Stimulated activated CD4-positive, alpha-beta T cell treated with anti-CD3 and anti-CD28 coated beads, Interleukin-1b, Interleukin-23, amount 100 ng/mL, for 24 hours (primary cell): ENCODE data around the gene CCR9.
"Not testable (repeated sequence)": the region's sequence is repeated elsewhere in the genome, so short reads cannot be mapped to it uniquely, and the experiment has no call there.

Experiments
- DNase-seq, 4 experiments: peaks; one replicate each; pipeline ENCODE4 v3.0.0-alpha.2; 2020; ENCODE audit warnings: low read depth in 4 of 4, low spot score in 1 of 4

CCR9 gene

GRCh38 chr3:45885979-45886705, at the start of gene CCR9:
Gene CCR9, plus strand, starts transcription at chr3:45886543. Its CDS starts 8,391 bp downstream, at chr3:45894934.
- no peak for DNase-seq

GRCh38 chr3:45838466-45838865, 47.9 kb upstream of the CCR9 start:
- no peak for DNase-seq

- DNase-seq: no peak
Measured at GRCh38 chr3:45841420-45841756, 45.0 kb upstream of the CCR9 start.

GRCh38 chr3:45841757-45842491, 44.4 kb upstream of the CCR9 start, which contains the start of gene LZTFL1:
Gene LZTFL1, minus strand, starts transcription at chr3:45842119. Its CDS starts 128 bp downstream, at chr3:45841991.
- DNase-seq: peak; percentile 64 to 81 (median 78)

GRCh38 chr3:45842851-45843625, 43.3 kb upstream of the CCR9 start:
- DNase-seq: no peak

- DNase-seq: no peak
Measured at GRCh38 chr3:45844616-45845015, 41.7 kb upstream of the CCR9 start.

GRCh38 chr3:45848392-45848791, 38.0 kb upstream of the CCR9 start:
- DNase-seq: no peak

GRCh38 chr3:45852828-45853227, 33.5 kb upstream of the CCR9 start:
- no peak for DNase-seq

GRCh38 chr3:45856323-45856722, 30.0 kb upstream of the CCR9 start:
- not testable (repeated sequence) for DNase-seq

GRCh38 chr3:45857024-45857423, 29.3 kb upstream of the CCR9 start:
- DNase-seq: not testable (repeated sequence)

GRCh38 chr3:45858809-45859543, 27.4 kb upstream of the CCR9 start:
- no peak for DNase-seq

- no peak for DNase-seq
Measured at GRCh38 chr3:45860481-45860880, 25.9 kb upstream of the CCR9 start.

GRCh38 chr3:45861043-45861719, 25.2 kb upstream of the CCR9 start:
- no peak for DNase-seq

GRCh38 chr3:45864760-45865519, 21.4 kb upstream of the CCR9 start:
- no peak for DNase-seq

- no peak for DNase-seq
Measured at GRCh38 chr3:45865563-45865962, 20.8 kb upstream of the CCR9 start.

GRCh38 chr3:45868213-45868612, 18.1 kb upstream of the CCR9 start:
- no peak for DNase-seq

- DNase-seq: no peak
Measured at GRCh38 chr3:45868650-45869049, 17.7 kb upstream of the CCR9 start.

GRCh38 chr3:45869638-45870037, 16.7 kb upstream of the CCR9 start:
- DNase-seq: no peak

GRCh38 chr3:45870099-45870498, 16.2 kb upstream of the CCR9 start:
- DNase-seq: peak in 1 of 4 experiments; percentile 23

- DNase-seq: no peak
Measured at GRCh38 chr3:45871780-45872179, 14.6 kb upstream of the CCR9 start.
